Muscle of arm (tissue), 12 donors: ENCODE measurements around the gene SLC7A10. TPM values are rescaled to one million over a fixed set of nuclear protein-coding genes. Genes with fewer than 3 reads are reported as not detected.
A peak's percentile ranks its signal among the peaks of the same experiment; 100 is the strongest.

Experiments used
- DNase-seq: peaks from one replicate; pipeline ENCODE4 v3.0.0-alpha.2; 2013
- polyA plus RNA-seq, 12 donors: library from polyadenylated mRNA; unstranded; fragments of 120-200 nt; gene quantifications; one replicate each; pipeline ENCODE4 v1.2.1, GENCODE V29; 2013; ENCODE audit not compliant: insufficient read length in 12 of 12

Gene SLC7A10
- polyA plus RNA-seq, 12 donors = 4.2 to 14.2 (median 8.1) TPM; not detected in 1

DNA sequence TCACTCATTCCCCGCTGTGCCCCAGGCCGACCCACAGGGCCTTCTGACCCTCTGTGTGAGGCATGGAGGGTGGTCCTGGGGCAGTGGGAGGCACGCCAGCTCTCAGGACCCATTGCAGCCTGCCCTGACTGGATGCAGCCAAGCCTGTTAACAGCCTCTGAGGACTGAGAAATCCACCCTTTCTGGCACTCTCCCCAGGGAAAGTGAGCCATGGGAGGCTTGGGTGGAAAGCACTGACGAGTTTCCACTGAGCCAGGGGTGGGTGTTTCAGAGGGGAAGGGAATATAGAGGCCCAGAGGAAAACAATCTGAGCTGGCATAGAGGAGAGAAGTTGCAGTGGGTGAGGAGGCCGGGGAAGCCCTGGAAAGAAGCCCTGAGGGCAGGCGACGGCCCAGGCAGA lies 30.6 kb upstream of the SLC7A10 start:
- DNase-seq = no peak

GRCh38 chr19:33255781-33256180 lies 30.1 kb upstream of the SLC7A10 start:
- no peak for DNase-seq

DNA sequence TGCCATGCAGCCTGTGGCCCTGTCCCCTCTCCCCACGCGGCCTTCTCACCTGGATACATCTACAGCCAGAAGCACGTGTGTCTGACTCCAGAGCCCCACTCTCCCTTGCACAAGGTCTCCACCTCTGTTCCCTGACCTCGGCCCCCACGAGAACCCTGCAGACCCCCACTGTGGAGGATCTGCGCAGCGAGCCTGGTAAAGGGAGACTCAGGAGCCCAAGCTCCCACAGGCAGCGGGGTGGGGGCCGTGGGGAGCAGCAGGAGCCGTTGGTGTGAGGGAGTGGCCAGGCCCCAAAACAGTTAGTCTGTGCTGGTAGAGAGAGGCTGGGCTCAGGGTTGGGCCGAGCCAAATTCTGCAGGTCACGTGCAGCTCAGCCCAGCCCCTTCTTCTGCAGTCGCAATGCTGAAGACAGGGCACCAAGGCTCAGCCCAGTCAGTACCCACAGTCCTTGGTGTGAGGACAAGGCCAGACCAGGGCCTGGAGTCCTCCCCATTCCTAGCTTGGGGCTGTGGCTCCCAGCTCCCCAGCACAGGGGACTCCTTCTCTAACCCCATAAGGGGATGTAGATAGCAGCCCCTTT lies 28.7 kb upstream of the SLC7A10 start:
- no peak for DNase-seq

- DNase-seq = no peak
Observed at GRCh38 chr19:33252971-33253370, 27.3 kb upstream of the SLC7A10 start.

DNA sequence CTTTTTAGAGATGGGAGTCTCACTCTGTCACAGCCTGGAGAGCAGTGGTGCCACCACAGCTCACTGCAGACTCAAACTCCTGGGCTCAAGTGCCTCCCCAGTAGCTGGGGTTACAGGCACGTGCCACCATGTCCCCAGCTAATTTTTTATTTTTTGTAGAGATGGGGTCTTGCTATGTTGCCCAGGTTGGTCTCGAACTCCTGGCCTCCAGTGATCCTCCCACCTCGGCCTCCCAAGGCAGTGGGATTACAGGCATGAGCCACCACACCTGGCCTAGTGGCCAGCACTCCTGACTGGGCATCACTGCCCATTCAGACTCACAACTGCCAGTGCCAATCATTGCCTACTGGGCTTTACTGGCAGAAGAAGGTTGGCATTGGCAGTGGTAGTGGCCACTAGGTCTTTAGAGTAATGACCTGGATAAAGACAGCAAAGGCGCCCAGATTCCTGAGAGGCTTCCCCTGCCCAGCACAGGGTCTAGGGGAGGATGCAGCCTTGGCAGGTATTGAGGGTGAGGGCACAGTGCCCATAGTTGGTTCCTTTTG lies 26.8 kb upstream of the SLC7A10 start:
- DNase-seq = no peak

DNA sequence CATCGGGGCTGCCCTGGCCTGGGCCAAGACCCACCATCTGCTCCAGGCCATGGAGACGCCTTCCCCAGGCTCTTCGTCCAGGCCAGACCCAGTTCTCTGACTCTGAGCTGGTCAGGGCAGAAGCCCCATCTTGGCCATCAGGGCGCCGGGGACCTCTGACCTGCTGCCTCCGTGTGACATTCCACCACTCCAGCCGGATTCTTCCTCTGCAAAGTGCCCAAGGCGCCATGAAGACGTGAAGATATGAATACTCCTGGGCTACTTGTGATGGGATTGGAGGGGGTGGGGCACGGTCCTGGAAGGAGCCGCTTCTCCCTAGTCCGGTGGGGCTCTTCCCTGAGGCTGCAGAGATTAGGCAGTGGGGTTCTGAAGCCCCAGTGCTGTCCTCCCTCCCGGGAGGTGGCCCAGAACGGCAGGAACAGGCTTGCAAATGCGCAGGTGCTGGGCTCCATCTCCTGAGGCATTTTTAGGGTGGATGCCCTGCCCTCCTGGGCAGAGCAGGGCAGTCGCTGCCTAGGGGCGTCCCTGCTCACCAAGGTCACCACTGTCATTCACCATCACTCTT lies 26.0 kb upstream of the SLC7A10 start:
- DNase-seq = no peak

- no peak for DNase-seq
Observed at GRCh38 chr19:33251076-33251475, 25.4 kb upstream of the SLC7A10 start.

GRCh38 chr19:33250500-33250899 lies 24.9 kb upstream of the SLC7A10 start:
- no peak for DNase-seq

GRCh38 chr19:33249740-33250366 lies 24.2 kb upstream of the SLC7A10 start:
- no peak for DNase-seq

GRCh38 chr19:33248954-33249613 lies 23.4 kb upstream of the SLC7A10 start:
- no peak for DNase-seq

GRCh38 chr19:33248553-33248953 lies 22.9 kb upstream of the SLC7A10 start:
- no peak for DNase-seq

DNA sequence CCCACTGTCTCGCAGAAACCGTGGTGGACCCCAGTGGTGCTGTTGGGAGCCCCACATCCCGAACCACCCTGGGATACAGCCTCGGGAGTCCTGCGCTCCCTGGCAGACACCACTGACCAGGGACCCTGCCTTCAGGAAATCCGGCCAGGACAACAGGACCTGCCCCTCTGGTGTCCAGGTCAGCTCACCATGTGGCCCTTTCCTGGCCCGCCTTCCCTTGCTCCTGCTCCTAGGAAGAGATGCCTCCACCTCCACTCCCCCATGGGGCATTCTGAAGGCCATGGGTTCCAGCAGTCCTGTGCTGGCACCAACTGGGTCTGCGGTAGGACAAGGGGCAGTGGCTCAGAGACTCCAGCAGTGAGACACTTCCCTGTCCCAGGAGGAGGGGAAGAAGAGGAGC lies 22.5 kb upstream of the SLC7A10 start:
- no peak for DNase-seq

DNA sequence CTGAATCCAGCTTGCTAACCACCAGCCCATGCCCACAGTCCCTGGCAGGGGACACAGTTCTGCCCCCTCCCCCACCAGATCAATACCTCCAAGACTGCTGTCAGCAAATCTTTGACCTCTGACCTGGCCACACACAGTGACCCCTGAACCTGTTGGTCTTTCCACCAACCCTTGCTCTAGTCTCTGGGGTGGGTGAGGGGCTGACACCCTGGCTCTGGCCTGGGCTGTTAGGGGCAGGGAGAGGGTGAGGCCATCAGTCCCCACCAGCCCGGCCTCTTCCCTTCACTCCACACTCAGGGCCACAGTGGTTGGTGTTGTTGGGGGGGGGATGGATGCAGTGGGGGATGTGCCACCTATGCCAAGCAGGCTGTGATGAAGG lies 21.8 kb upstream of the SLC7A10 start:
- DNase-seq = no peak

DNA sequence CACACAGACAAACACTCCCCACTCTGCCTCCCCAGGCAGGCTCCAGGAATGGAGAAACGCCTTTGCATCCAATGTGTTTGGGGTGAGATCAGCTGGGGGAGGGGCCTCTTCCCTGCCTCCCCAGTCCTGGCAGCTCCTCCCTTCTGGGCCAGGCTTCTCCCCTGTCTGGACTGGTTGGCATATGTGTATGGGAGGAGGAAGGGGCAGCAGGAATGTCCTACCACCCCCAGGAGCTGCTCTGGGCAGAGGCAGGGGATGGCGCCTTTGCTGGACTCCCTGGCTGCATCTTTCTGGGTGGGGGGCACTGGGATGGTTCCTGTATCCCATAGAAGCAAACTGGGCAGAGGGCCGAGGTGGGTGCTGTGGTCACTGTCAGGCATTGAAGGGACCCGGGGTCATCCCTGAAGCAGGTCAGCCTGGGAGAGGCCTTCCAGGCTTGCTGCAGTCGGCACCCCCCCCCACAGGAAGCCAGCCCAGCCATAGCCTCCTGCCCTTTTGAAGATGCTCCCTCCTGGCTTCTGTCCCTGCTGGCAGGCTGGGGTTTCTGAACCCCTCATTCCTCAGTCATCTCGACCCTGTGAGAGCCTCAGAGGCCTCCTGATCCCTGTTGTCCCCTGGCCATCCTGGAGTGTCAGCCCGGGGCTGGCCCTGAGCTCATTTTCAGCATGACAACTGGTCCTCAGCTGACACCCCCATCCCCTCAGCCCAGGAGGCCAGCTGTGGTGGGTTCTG lies 21.2 kb upstream of the SLC7A10 start:
- DNase-seq = no peak

GRCh38 chr19:33245948-33246708 lies 20.5 kb upstream of the SLC7A10 start:
- DNase-seq = peak; percentile 69

DNA sequence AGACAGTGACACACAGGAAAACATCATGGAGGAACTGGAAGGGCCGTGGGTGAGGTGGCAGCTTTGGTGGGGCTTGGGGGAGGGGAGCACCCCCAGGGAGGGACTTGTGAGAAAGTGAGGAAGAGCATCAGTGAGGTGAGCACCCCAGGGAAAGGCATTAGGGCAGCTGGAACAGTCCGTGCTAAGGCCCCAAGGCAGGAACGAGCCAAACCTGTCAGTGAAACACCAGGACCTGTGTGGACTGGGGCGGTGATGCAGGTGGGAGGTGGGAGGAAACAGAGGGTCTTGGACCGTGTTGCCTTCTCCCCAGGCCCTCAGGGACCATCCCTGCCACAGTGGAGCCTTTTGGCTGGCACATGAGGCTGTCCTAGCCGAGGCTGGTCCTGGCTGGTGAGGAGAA lies 17.3 kb upstream of the SLC7A10 start:
- no peak for DNase-seq

GRCh38 chr19:33242131-33242530 lies 16.5 kb upstream of the SLC7A10 start:
- no peak for DNase-seq

- no peak for DNase-seq
Observed at GRCh38 chr19:33241530-33242101, 16.0 kb upstream of the SLC7A10 start.

- DNase-seq = no peak
Observed at GRCh38 chr19:33241091-33241529, 15.5 kb upstream of the SLC7A10 start.

GRCh38 chr19:33240181-33240771 lies 14.6 kb upstream of the SLC7A10 start:
- DNase-seq = no peak
